OCI-LY1 (cell line): ENCODE measurements around the gene SPSB1.

Experiments used
- H2AFZ ChIP-seq: fragments of 200-600 bp; sonication (generic), shearing (Covaris generic); 2 replicates; pipeline ENCODE4 v1.6.0; 2014; ENCODE audit warnings: antibody characterized with exemption, mild to moderate bottlenecking, low read length
- H3F3A ChIP-seq: fragments of 200-600 bp; sonication (generic), shearing (Covaris generic); 2 replicates; pipeline ENCODE4 v1.6.0; 2014; ENCODE audit warnings: mild to moderate bottlenecking, antibody characterized with exemption, low read length, moderate library complexity; ENCODE audit not compliant: insufficient read depth
- H3K27ac ChIP-seq: fragments of 200-600 bp; sonication (generic); 2 replicates; pipeline ENCODE4 v1.5.1; 2014; ENCODE audit warnings: low read length, mixed run types, mild to moderate bottlenecking, low read depth; ENCODE audit not compliant: poor library complexity, severe bottlenecking
- H3K27me3 ChIP-seq: fragments of 200-600 bp; sonication (generic); 2 replicates; pipeline ENCODE4 v1.6.0; 2014; ENCODE audit warnings: antibody characterized with exemption, mild to moderate bottlenecking, low read length, moderate library complexity; ENCODE audit not compliant: insufficient read depth
- H3K36me3 ChIP-seq: fragments of 200-600 bp; sonication (generic); 2 replicates; pipeline ENCODE4 v1.6.1; 2014; ENCODE audit warnings: mild to moderate bottlenecking, antibody characterized with exemption, low read length, moderate library complexity, mixed read lengths; ENCODE audit not compliant: insufficient read depth
- H3K4me1 ChIP-seq: fragments of 200-600 bp; sonication (generic); 2 replicates; pipeline ENCODE4 v1.5.1; 2014; ENCODE audit warnings: mild to moderate bottlenecking, low read length, moderate library complexity; ENCODE audit not compliant: insufficient read depth, severe bottlenecking
- H3K4me2 ChIP-seq: fragments of 200-600 bp; sonication (generic), shearing (Covaris generic); 2 replicates; pipeline ENCODE4 v1.6.1; 2014; ENCODE audit warnings: low read length
- H3K4me3 ChIP-seq: fragments of 200-600 bp; sonication (generic); 2 replicates; pipeline ENCODE4 v1.5.1; 2014; ENCODE audit warnings: low read length, low read depth, mild to moderate bottlenecking, mixed read lengths; ENCODE audit not compliant: poor library complexity, severe bottlenecking
- H3K79me2 ChIP-seq: fragments of 200-600 bp; shearing (Covaris generic); 2 replicates; pipeline ENCODE4 v1.6.1; 2016; ENCODE audit warnings: mixed run types, low read length, mixed read lengths; ENCODE audit not compliant: insufficient read depth
- H3K9ac ChIP-seq: fragments of 200-600 bp; sonication (generic), shearing (Covaris generic); 2 replicates; pipeline ENCODE4 v1.6.1; 2014; ENCODE audit warnings: mild to moderate bottlenecking, low read length, mixed read lengths
- H3K9me2 ChIP-seq: fragments of 200-600 bp; sonication (generic), shearing (Covaris generic); 2 replicates; pipeline ENCODE4 v1.6.1; 2014; ENCODE audit warnings: low read depth, mild to moderate bottlenecking, low read length, mixed read lengths
- H3K9me3 ChIP-seq: fragments of 200-600 bp; shearing (Covaris generic); 2 replicates; pipeline ENCODE4 v1.6.1; 2014; ENCODE audit warnings: low read length, mixed read lengths
- H4K20me1 ChIP-seq: fragments of 200-600 bp; sonication (generic), shearing (Covaris generic); 2 replicates; pipeline ENCODE4 v1.6.0; 2016; ENCODE audit warnings: mild to moderate bottlenecking, low read length; ENCODE audit not compliant: insufficient read depth
- EZH2 ChIP-seq: fragments of 200-600 bp; sonication (generic), shearing (Covaris generic); IDR thresholded peaks from 2 replicates; pipeline ENCODE4 v1.8.0; 2017; ENCODE audit warnings: borderline replicate concordance, mixed run types, mild to moderate bottlenecking, antibody characterized with exemption, low read length, moderate library complexity, mixed read lengths
- TF ChIP-seq, protein P1 (sequence below): fragments of 200-600 bp; sonication (generic), shearing (Covaris generic); IDR thresholded peaks from 2 replicates; pipeline ENCODE4 v1.5.1; 2017; ENCODE audit warnings: mild to moderate bottlenecking, antibody characterized with exemption, low read length, moderate library complexity, mixed read lengths

SPSB1 gene

DNA sequence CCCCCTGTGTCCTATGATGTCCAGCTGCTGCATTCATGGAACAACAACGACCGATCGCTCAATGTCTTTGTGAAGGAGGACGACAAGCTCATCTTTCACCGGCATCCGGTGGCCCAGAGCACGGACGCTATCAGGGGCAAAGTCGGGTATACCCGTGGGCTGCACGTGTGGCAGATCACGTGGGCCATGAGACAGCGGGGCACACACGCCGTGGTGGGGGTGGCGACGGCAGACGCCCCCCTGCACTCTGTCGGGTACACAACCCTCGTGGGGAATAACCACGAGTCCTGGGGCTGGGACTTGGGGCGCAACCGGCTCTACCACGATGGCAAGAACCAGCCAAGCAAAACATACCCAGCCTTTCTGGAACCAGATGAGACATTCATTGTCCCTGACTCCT lies 63.3 kb downstream of the SPSB1 start:
- Histone ChIP-seq H3K9ac (no peak overlapping the region), H3K36me3 (peaks cover 33% of the 10 kb centered on the region; the same call in 1 of the 2 replicates), H2AFZ (no peak overlapping the region), H4K20me1 (no peaks in the 10 kb centered on the region), H3K4me1 (no peaks in the 10 kb centered on the region), H3K27me3 (no peaks in the 10 kb centered on the region), H3K9me3 (no peaks in the 10 kb centered on the region), H3K9me2 (no peaks in the 10 kb centered on the region), H3K27ac (no peak overlapping the region), H3K4me2 (no peak overlapping the region), H3K4me3 (no peak overlapping the region), H3K79me2 (no peaks in the 10 kb centered on the region; the same call in 1 of the 2 replicates), H3F3A (no peaks in the 10 kb centered on the region)
- TF ChIP-seq, protein P1, sequence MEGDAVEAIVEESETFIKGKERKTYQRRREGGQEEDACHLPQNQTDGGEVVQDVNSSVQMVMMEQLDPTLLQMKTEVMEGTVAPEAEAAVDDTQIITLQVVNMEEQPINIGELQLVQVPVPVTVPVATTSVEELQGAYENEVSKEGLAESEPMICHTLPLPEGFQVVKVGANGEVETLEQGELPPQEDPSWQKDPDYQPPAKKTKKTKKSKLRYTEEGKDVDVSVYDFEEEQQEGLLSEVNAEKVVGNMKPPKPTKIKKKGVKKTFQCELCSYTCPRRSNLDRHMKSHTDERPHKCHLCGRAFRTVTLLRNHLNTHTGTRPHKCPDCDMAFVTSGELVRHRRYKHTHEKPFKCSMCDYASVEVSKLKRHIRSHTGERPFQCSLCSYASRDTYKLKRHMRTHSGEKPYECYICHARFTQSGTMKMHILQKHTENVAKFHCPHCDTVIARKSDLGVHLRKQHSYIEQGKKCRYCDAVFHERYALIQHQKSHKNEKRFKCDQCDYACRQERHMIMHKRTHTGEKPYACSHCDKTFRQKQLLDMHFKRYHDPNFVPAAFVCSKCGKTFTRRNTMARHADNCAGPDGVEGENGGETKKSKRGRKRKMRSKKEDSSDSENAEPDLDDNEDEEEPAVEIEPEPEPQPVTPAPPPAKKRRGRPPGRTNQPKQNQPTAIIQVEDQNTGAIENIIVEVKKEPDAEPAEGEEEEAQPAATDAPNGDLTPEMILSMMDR = no peak
- no peak for TF ChIP-seq EZH2

DNA sequence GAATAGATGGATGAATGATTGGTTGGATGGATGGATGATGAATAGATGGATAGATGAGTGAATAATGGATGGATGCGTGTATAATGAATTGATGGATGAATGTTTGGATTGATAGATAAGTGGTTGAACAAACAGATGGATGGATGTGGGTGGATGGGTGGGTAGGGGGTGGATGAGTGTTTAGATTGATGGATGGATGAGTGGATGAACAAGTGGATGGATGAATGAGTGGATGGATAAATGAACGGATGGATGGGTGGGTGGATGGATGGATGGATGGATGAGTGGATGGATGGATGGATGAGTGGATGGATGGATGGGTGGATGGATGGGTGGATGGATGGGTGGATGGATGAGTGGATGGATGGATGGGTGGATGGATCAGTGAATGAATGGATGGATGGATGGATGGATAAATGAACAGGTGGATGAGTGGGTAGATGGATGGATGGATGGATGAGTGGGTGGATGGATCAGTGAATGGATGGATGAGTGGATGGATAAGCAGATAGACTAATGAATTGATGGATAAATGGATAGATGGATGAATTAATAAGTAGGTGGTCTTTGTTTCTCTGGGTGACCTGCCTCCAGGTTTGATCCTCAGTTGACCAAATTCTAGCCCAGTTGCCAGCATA lies 64.3 kb downstream of the SPSB1 start:
- H3K4me2 ChIP-seq = no peak overlapping the region
- no peak overlapping the region for H3K9ac ChIP-seq
- no peaks in the 10 kb centered on the region for H3F3A ChIP-seq
- no peaks in the 10 kb centered on the region for H3K9me3 ChIP-seq
- no peak overlapping the region for H3K4me3 ChIP-seq
- no peak overlapping the region for H3K27ac ChIP-seq
- H3K9me2 ChIP-seq = no peaks in the 10 kb centered on the region
- no peaks in the 10 kb centered on the region for H3K27me3 ChIP-seq
- TF ChIP-seq EZH2 = no peak
- TF ChIP-seq, protein P1 = no peak
- H4K20me1 ChIP-seq = no peaks in the 10 kb centered on the region
- H2AFZ ChIP-seq = no peak overlapping the region
- peaks cover 7% of the 10 kb centered on the region for H3K4me1 ChIP-seq
- no peaks in the 10 kb centered on the region; the same call in 1 of the 2 replicates for H3K79me2 ChIP-seq
- H3K36me3 ChIP-seq = peaks cover 33% of the 10 kb centered on the region; the same call in 1 of the 2 replicates

DNA sequence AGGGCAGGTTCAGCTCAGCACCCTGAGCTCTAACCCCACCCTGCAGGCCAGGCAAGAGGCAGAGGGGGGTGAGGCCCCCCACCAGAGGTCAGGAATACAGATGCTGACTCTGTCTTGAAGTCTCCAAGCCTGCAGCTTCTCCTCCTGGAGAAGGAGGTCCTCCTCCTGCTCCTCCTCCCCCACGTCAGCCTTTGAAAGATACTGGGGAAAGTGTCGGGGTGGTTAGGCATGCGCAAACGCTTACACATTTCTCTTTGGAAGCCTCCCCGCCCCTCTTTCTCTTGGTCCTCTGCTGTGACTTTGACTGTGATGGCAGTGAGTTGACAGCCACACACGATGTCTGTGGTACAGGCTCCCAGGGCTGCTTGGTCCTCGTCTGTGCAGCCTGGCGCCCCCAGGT lies 65.3 kb downstream of the SPSB1 start:
- H3K9ac ChIP-seq = no peak overlapping the region
- no peak overlapping the region for H3K27ac ChIP-seq
- H3K9me3 ChIP-seq = no peaks in the 10 kb centered on the region
- no peaks in the 10 kb centered on the region for H3K79me2 ChIP-seq
- no peak for TF ChIP-seq EZH2
- TF ChIP-seq, protein P1 = no peak
- H3K4me2 ChIP-seq = no peak overlapping the region
- H3K9me2 ChIP-seq = no peaks in the 10 kb centered on the region
- H3K27me3 ChIP-seq = no peaks in the 10 kb centered on the region
- no peaks in the 10 kb centered on the region for H4K20me1 ChIP-seq
- H3F3A ChIP-seq = no peaks in the 10 kb centered on the region
- H3K4me1 ChIP-seq = peaks cover 17% of the 10 kb centered on the region
- H2AFZ ChIP-seq = no peak overlapping the region
- H3K36me3 ChIP-seq = peaks cover 33% of the 10 kb centered on the region; the same call in 1 of the 2 replicates
- H3K4me3 ChIP-seq = no peak overlapping the region
